GM12878 (cell line): Measurements from ENCODE around the gene ATXN1. TPM values are rescaled to one million over a fixed set of nuclear protein-coding genes. Genes with fewer than 3 reads are reported as not detected.

ENCODE experiments used
- ATAC-seq: fragments of 200-7000 bp; cut with Tn5 transposase; 3 replicates; pipeline ENCODE4 v1.9.1; 2020; ENCODE audit warnings: mild to moderate bottlenecking, moderate library complexity
- BruUV-seq: library from RNA; stranded (reverse); fragments of 400-500 nt; replicated peaks from 2 replicates; lab custom pipeline; 2021; lab: Mats Ljungman, UMichigan
- CTCF ChIA-PET: fragments of 300-600 bp; sonication (Branson Sonifier 250); formaldehyde crosslinking; extraction: SDS; loops from one replicate; lab custom pipeline; 2021; ENCODE audit warnings: inconsistent platforms; lab: Yijun Ruan, JAX
- POLR2A ChIA-PET: fragments of 350-600 bp; formaldehyde crosslinking; extraction: SDS; loops from one replicate; lab custom pipeline; 2021; ENCODE audit warnings: inconsistent platforms; lab: Charles Lee
- RAD21 ChIA-PET: fragments of 300-600 bp; sonication (Branson Sonifier 250); formaldehyde crosslinking; loops from one replicate; lab custom pipeline; 2023; ENCODE audit warnings: antibody characterized with exemption; ENCODE audit not compliant: unreplicated experiment; lab: Charles Lee
- SMC1A ChIA-PET: fragments of 300-600 bp; sonication (Branson Sonifier 250); formaldehyde crosslinking; loops from one replicate; lab custom pipeline; 2023; ENCODE audit not compliant: unreplicated experiment, uncharacterized antibody; lab: Charles Lee
- DNase-seq: peaks from one replicate; pipeline ENCODE4 v3.0.0-alpha.2; 2011; ENCODE audit warnings: low read depth, low spot score
- FAIRE-seq: peaks from 3 replicates; lab custom pipeline; 2011; peaks lifted over from hg19 to GRCh38; lab: Jason Lieb, UNC
- H2AFZ ChIP-seq: 2 replicates; pipeline ENCODE4 v1.6.0; 2011; ENCODE audit warnings: low read depth, low read length, control low read depth; ENCODE audit not compliant: control insufficient read depth
- H3K27ac ChIP-seq: 2 replicates; pipeline ENCODE4 v1.5.1; 2011; ENCODE audit warnings: control low read depth; ENCODE audit not compliant: control insufficient read depth, insufficient read depth
- H3K27me3 ChIP-seq, 2 experiments: replicated peaks in 1 of 2; 2 replicates each; pipeline versions ENCODE4 v1.6.0 to v1.6.1; 2011; ENCODE audit warnings: low read length in 1 of 2; ENCODE audit not compliant: control insufficient read depth in 2 of 2, insufficient read depth in 2 of 2
- H3K36me3 ChIP-seq, 2 experiments: 2 replicates each; pipeline ENCODE4 v1.5.1; 2011; ENCODE audit warnings: low read length in 1 of 2; ENCODE audit not compliant: control insufficient read depth in 2 of 2, insufficient read depth in 2 of 2
- H3K4me1 ChIP-seq: 2 replicates; pipeline ENCODE4 v1.6.1; 2011; ENCODE audit warnings: mild to moderate bottlenecking, low read length, moderate library complexity, mixed read lengths; ENCODE audit not compliant: control insufficient read depth, insufficient read depth
- H3K4me2 ChIP-seq: 2 replicates; pipeline ENCODE4 v1.6.0; 2011; ENCODE audit warnings: control low read depth; ENCODE audit not compliant: control insufficient read depth, insufficient read depth
- H3K4me3 ChIP-seq: fragments of 200-600 bp; sonication (generic); 2 replicates; pipeline ENCODE4 v1.5.1; 2016
- H3K79me2 ChIP-seq: 2 replicates; pipeline ENCODE4 v1.6.0; 2011; ENCODE audit warnings: low read length; ENCODE audit not compliant: control insufficient read depth, insufficient read depth
- H3K9ac ChIP-seq: 2 replicates; pipeline ENCODE4 v1.8.0; 2011; ENCODE audit warnings: low read length, control low read depth, mixed read lengths; ENCODE audit not compliant: control insufficient read depth, insufficient read depth
- H3K9me3 ChIP-seq: replicated peaks from 3 replicates; pipeline ENCODE4 v1.5.1; 2011; ENCODE audit warnings: mild to moderate bottlenecking, low read length; ENCODE audit not compliant: control insufficient read depth, insufficient read depth
- H4K20me1 ChIP-seq: 2 replicates; pipeline ENCODE4 v1.6.0; 2011; ENCODE audit not compliant: control insufficient read depth, insufficient read depth
- CREB1 ChIP-seq: IDR thresholded peaks from 2 replicates; pipeline ENCODE4 v1.6.1; 2012; ENCODE audit warnings: low read depth, mild to moderate bottlenecking, inconsistent platforms
- DPF2 ChIP-seq: fragments of 450-650 bp; IDR thresholded peaks from 2 replicates; pipeline ENCODE4 v1.6.1; 2017; ENCODE audit warnings: mild to moderate bottlenecking
- MEF2A ChIP-seq: IDR thresholded peaks from 2 replicates; pipeline ENCODE4 v1.6.1; 2011; ENCODE audit warnings: low read depth, mild to moderate bottlenecking, low read length, moderate library complexity; ENCODE audit not compliant: insufficient read depth
- TARDBP ChIP-seq: IDR thresholded peaks from 2 replicates; pipeline ENCODE4 v1.6.1; 2016; ENCODE audit warnings: borderline replicate concordance
- ZNF592 ChIP-seq: fragments of 450-650 bp; IDR thresholded peaks from 2 replicates; pipeline ENCODE4 v1.6.1; 2017; ENCODE audit warnings: mild to moderate bottlenecking, moderate library complexity
- ZNF622 ChIP-seq: fragments of 450-650 bp; IDR thresholded peaks from 2 replicates; pipeline ENCODE4 v1.6.1; 2017; ENCODE audit warnings: mild to moderate bottlenecking, inconsistent platforms
- WGBS: methylation state at CpG from one replicate; pipeline ENCODE4 v1.1.6; 2016; ENCODE audit warnings: low lambda C conversion rate; ENCODE audit not compliant: insufficient replicate concordance, insufficient coverage; ENCODE audit errors: missing lambda C conversion rate; 5-methylcytosine and 5-hydroxymethylcytosine counted together
- in situ Hi-C: fragments of 300-500 bp; cut with MboI; formaldehyde crosslinking; loops from 9 replicates; pipeline ENCODE4 v1.14.3; 2018; ENCODE audit warnings: mixed read lengths
- intact Hi-C: fragments of 100-400 bp; cut with micrococcal nuclease; formaldehyde crosslinking; loops from one replicate; pipeline ENCODE4 v1.14.2; 2022; ENCODE audit not compliant: unreplicated experiment
- polyA plus RNA-seq, 11 experiments: library from polyadenylated mRNA; depleted of rRNA in 4 of 11; unstranded in 6 of 11; stranded (reverse) in 5 of 11; fragments of >200 nt; fragmentation: Nextera tagmentation in 4 of 11; fragmentation: Illumina TruSeq in 1 of 11; extraction: Ambion mirVana in 4 of 11; extraction: Trizol in 1 of 11; gene quantifications; 1 replicate in 1 of 11; 2 replicates in 10 of 11; pipeline versions ENCODE4 v1.2.1 to v1.2.3, GENCODE V29; 2011 to 2016; ENCODE audit warnings: inconsistent platforms in 2 of 11, missing spikeins in 2 of 11, low read depth in 1 of 11
- total RNA-seq, 4 experiments: library from RNA; depleted of rRNA in 3 of 4; stranded (reverse); fragments of >200 nt in 3 of 4; fragmentation: Illumina TruSeq in 1 of 4; extraction: Trizol in 1 of 4; gene quantifications; 2 replicates each; pipeline versions ENCODE4 v1.2.1 to v1.2.3, GENCODE V29; 2013 to 2021

The ATXN1 gene
- total and polyA plus RNA-seq, 10 of the 15 experiments (the other 5 are each of a cell fraction or from before 2014, with no cell fraction given): 12.2 to 51.2 (median 20.5) TPM

DNA sequence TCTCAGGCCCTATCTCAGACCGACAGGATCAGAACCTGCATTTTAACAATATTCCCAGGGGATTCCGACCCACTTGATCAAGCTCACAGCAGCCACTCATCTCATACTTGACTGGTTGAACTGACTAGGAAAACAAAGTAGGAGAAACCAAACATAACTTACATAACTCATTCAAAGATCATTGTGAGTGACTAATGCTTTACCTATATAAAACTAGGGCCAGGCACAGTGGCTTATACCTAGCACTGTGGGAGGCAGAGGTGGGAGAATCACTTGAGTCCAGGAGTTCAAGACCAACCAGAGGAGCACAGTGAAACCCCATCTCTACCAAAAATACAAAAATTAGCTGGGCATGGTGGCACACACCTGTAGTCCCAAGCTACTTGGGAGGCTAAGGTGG lies 251.0 kb downstream of the ATXN1 start:
- Histone ChIP-seq H3K9ac (no peak overlapping the region), H4K20me1 (no peaks in the 10 kb centered on the region), H3K9me3 (no peaks in the 10 kb centered on the region), H2AFZ (no peak overlapping the region), H3K79me2 (no peaks in the 10 kb centered on the region), H3K27me3 (no peaks in the 10 kb centered on the region), H3K4me1 (peaks cover 56% of the 10 kb centered on the region), H3K4me2 (no peak overlapping the region), H3K4me3 (no peak overlapping the region), H3K27ac (no peak overlapping the region), H3K36me3 (0 out of 4 replicates have a peak, but pooled peaks cover 0 to under 1% of the 10 kb centered on the region in 2 experiments)
- no peak for ATAC-seq
- in situ Hi-C loops (loop anchor here (5.0 to 10.0 kb wide), 3 partner anchors 175 to 455 kb away; partner anchors contain the start of gene ATXN1), intact Hi-C loops (loop anchor here (5.0 kb wide), 4 partner anchors 38 to 252 kb away; partner anchors contain the start of gene ATXN1)
- FAIRE-seq: no peak
- ChIA-PET RAD21 (interaction anchor here (0.7 to 8.7 kb wide), 28 partner anchors 11 to 455 kb away, joined by 3 to 110 read pairs (median 8); partner anchors contain the start of gene ATXN1), SMC1A (interaction anchor here (0.7 to 10.2 kb wide), 33 partner anchors 15 to 330 kb away, joined by 3 to 135 read pairs (median 10); partner anchors contain the start of gene ATXN1), CTCF (interaction anchor here (0.6 to 10.6 kb wide), 42 partner anchors 7 to 262 kb away, joined by 3 to 203 read pairs (median 7); partner anchors contain the start of gene ATXN1), POLR2A (interaction anchor here (1.0 to 4.4 kb wide), 9 partner anchors 15 to 255 kb away, joined by 3 to 14 read pairs (median 4); no protein-coding TSS in a partner anchor)
- TF ChIP-seq DPF2 (no peak), TARDBP (no peak), ZNF622 (no peak), CREB1 (no peak), MEF2A (no peak), ZNF592 (no peak)
- no TSS peak for BruUV-seq
- 97% methylated on average over 2 of the region's 2 CpGs for WGBS
- DNase-seq: no peak
